DND-41 (cell line): Measurements from ENCODE around the gene ARL8A.

Source experiments
- EZH2 ChIP-seq: IDR thresholded peaks from 3 replicates; pipeline ENCODE4 v1.6.1; 2012; ENCODE audit warnings: borderline replicate concordance, low read depth, mild to moderate bottlenecking, moderate library complexity, low read length, inconsistent platforms; ENCODE audit not compliant: severe bottlenecking
- TF ChIP-seq, protein P1 (sequence below): IDR thresholded peaks from 2 replicates; pipeline ENCODE4 v1.5.1; 2012; ENCODE audit warnings: borderline replicate concordance, low read length, moderate library complexity, mild to moderate bottlenecking; ENCODE audit not compliant: poor library complexity, severe bottlenecking; ENCODE audit errors: extremely low read depth

DNA sequence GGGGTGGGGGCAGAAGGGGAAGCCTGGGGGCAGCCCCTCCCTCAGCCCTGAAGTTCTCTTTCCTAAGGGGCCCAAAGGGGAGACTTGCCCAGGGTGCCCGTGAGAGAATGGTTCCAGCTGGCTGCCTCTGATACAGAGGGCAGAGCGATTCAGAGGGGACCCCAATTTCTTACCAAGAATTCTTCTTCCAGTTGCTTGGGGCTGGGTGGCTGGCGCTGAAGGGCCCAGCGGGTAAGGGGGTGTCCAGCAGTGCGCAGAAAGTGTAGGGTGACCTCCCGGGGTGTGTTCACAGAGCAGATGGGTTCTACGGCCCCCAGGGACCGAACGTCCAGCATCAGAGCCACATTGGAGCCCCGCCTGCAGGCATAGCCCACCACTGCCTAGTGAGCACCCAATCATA lies 13.4 kb upstream of the ARL8A start:
- TF ChIP-seq, protein P1, sequence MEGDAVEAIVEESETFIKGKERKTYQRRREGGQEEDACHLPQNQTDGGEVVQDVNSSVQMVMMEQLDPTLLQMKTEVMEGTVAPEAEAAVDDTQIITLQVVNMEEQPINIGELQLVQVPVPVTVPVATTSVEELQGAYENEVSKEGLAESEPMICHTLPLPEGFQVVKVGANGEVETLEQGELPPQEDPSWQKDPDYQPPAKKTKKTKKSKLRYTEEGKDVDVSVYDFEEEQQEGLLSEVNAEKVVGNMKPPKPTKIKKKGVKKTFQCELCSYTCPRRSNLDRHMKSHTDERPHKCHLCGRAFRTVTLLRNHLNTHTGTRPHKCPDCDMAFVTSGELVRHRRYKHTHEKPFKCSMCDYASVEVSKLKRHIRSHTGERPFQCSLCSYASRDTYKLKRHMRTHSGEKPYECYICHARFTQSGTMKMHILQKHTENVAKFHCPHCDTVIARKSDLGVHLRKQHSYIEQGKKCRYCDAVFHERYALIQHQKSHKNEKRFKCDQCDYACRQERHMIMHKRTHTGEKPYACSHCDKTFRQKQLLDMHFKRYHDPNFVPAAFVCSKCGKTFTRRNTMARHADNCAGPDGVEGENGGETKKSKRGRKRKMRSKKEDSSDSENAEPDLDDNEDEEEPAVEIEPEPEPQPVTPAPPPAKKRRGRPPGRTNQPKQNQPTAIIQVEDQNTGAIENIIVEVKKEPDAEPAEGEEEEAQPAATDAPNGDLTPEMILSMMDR = no peak
- TF ChIP-seq EZH2 = no peak
